Tibial artery (tissue), 4 donors: ENCODE results near the gene HUNK.

Experiments
- DNase-seq, 2 donors: peaks; one replicate each; pipeline ENCODE4 v3.0.0-alpha.2; 2019
- H3K27ac ChIP-seq, 2 donors: fragments of 200-600 bp; sonication (generic) in 1 of 2; 1 replicate in 1 of 2; 2 replicates in 1 of 2; pipeline ENCODE4 v1.5.1; 2018 to 2019; ENCODE audit warnings: mild to moderate bottlenecking in 1 of 2
- H3K27me3 ChIP-seq, 2 donors: fragments of 200-600 bp; sonication (generic) in 1 of 2; one replicate each; pipeline versions ENCODE4 v1.5.1 to v1.6.0; 2016 to 2019
- H3K36me3 ChIP-seq, 3 donors: fragments of 200-600 bp; sonication (generic) in 2 of 3; one replicate each; pipeline ENCODE4 v1.5.1; 2016 to 2019; ENCODE audit warnings: mild to moderate bottlenecking in 2 of 3
- H3K4me1 ChIP-seq, 4 donors: fragments of 200-600 bp; sonication (generic) in 2 of 4; 1 replicate in 3 of 4; 2 replicates in 1 of 4; pipeline ENCODE4 v1.5.1; 2016 to 2019
- H3K4me3 ChIP-seq, 2 donors: fragments of 200-600 bp; sonication (generic) in 1 of 2; 1 replicate in 1 of 2; 2 replicates in 1 of 2; pipeline ENCODE4 v1.5.1; 2018 to 2019; ENCODE audit warnings: mild to moderate bottlenecking in 2 of 2
- H3K9me3 ChIP-seq, 3 donors: fragments of 200-600 bp; sonication (generic) in 1 of 3; one replicate each; pipeline ENCODE4 v1.5.1; 2016 to 2019
- intact Hi-C: fragments of 100-400 bp; cut with DNase I; formaldehyde crosslinking; loops from one replicate; pipeline ENCODE4 v1.15.0; 2023; ENCODE audit warnings: low total_unique reads
- TF ChIP-seq, protein P1 (sequence below), 2 experiments: fragments of 200-600 bp in 1 of 2; fragments of 450-650 bp in 1 of 2; IDR thresholded peaks; one replicate each; pipeline ENCODE4 v1.5.1; 2017 to 2019; ENCODE audit warnings: antibody characterized with exemption in 2 of 2, mild to moderate bottlenecking in 1 of 2, moderate library complexity in 1 of 2

Gene HUNK

DNA sequence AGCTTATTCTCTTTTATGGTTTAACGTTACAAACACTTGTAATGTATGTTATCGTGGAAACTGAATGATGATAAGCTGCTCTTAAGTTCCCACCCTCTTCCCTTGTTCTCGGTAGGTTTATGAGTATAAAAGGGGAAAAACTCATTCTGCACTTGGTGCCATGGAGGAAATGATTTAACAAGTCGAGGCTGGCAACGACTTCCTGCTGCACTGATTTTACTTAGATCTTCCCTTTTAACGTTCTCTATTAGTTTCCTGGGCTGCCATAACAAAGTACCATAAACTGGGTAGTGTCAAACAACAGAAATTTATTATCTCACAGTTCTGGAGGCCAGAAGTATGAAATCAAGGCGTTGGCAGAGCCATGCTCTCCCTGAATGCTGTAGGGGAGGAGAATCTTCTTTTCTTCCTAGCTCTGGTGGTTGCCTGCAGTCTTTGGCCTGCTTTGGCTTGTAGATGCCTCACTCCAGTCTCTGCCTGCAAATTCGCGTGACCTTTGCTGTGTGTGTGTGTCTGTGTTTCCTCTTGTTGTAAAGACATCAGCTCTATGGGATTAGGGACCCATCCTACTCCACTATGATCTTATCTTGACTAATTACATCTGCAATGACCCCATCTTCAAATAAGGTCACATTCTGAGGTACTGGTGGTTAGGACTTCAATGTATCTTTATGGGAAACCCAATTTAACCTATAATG is 26.3 kb downstream of the HUNK start:
- no peak overlapping the region for H3K27ac ChIP-seq
- H3K4me3 ChIP-seq: no peak overlapping the region

DNA sequence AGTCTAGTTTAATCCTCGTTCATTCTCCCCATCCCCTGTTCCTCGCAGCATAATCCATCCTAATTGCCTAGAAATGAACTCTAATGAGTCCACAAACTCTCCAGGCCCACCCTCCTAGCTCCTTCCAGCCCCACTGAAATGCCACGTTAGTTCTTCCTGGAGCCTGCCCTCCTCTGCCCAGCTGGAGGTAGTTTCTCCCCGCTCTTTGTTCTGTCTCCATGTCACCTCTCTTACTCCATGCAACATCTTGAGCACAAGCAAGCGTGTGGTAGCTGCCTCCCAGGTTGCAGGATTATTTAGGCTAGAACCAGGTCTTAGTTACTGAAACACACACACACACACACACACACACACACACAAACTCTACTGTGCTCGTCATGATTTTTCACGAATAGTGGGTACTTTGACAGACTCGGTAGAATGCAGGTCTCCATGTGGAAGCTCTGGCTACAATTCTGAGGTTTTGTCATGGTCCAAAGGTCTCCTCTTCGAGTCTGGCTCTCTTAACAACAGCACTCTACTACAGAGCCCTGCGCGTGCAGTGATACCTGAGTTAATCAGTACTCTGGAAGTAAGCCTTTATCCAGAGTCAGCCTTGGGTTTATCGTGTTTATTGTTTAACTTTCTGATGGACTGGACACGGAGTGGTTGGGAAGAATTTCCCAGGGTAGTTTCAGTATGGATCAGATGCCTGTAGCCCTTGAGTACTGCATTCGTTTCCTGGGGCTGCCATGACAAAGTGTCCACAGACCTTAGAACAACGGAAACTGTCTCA is 27.5 kb downstream of the HUNK start:
- Histone ChIP-seq H3K9me3 (no peaks in the 10 kb centered on the region), H3K27ac (no peak overlapping the region), H3K27me3 (peaks cover 0 to 4% of the 10 kb centered on the region in 2 donors), H3K36me3 (no peaks in the 10 kb centered on the region), H3K4me1 (no peaks in the 10 kb centered on the region), H3K4me3 (no peak overlapping the region)
- intact Hi-C loops: no loop called here
- no peak for DNase-seq
- TF ChIP-seq, protein P1, sequence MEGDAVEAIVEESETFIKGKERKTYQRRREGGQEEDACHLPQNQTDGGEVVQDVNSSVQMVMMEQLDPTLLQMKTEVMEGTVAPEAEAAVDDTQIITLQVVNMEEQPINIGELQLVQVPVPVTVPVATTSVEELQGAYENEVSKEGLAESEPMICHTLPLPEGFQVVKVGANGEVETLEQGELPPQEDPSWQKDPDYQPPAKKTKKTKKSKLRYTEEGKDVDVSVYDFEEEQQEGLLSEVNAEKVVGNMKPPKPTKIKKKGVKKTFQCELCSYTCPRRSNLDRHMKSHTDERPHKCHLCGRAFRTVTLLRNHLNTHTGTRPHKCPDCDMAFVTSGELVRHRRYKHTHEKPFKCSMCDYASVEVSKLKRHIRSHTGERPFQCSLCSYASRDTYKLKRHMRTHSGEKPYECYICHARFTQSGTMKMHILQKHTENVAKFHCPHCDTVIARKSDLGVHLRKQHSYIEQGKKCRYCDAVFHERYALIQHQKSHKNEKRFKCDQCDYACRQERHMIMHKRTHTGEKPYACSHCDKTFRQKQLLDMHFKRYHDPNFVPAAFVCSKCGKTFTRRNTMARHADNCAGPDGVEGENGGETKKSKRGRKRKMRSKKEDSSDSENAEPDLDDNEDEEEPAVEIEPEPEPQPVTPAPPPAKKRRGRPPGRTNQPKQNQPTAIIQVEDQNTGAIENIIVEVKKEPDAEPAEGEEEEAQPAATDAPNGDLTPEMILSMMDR (IDR thresholded peaks at IDR 0.05): no peak

More for the DNA sequence above, 26.3 kb downstream of the HUNK start:
- intact Hi-C loops: no loop called here
- no peak for DNase-seq
- TF ChIP-seq, protein P1 (IDR thresholded peaks at IDR 0.05): no peak
- no peaks in the 10 kb centered on the region for H3K9me3 ChIP-seq
- no peaks in the 10 kb centered on the region for H3K27me3 ChIP-seq
- H3K4me1 ChIP-seq: no peaks in the 10 kb centered on the region
- H3K36me3 ChIP-seq: no peaks in the 10 kb centered on the region

DNA sequence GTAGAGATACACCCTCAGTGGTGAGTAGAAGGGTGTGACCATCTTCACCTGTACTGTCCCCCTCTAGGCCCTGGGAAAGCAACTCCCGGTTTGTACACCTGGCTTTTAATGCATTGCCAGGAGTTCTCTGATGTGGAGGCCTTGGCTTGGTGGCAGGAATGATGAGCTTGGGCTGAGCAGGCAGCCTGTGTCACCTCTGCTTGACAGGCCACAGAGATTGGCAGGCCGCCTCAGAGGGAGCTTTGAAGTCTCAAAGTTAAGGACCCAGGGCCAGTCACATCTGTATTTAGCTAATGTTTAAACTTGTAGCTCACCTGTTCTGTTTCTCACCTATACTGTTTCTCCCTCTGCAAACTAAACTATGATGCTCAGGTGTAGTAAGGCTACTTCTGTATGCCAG is 28.5 kb downstream of the HUNK start:
- Histone ChIP-seq H3K36me3 (no peaks in the 10 kb centered on the region), H3K4me3 (no peak overlapping the region), H3K27me3 (peaks cover 0 to 4% of the 10 kb centered on the region in 2 donors), H3K4me1 (no peaks in the 10 kb centered on the region), H3K9me3 (no peaks in the 10 kb centered on the region), H3K27ac (no peak overlapping the region)
- no peak for DNase-seq
- TF ChIP-seq, protein P1 (IDR thresholded peaks at IDR 0.05): no peak
- intact Hi-C loops: no loop called here

DNA sequence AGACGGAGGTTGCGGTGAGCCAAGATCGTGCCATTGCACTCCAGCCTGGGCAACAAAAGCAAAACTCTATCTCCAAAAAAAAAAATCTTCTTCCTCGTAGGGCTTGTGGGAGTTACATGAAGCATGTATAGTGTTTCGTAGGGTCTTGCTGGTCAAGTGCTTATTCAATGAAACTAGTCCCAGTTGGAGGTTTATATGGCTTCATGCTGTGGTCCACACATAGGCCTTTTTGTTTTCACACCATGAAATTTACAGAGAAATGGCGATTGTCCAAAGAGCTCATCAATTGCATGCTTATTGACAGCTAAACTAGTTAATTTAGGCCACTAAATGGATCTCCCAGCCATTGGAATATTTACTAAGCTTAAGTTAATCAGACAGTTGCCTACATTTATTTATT is 29.6 kb downstream of the HUNK start:
- DNase-seq: no peak
- Histone ChIP-seq H3K9me3 (no peaks in the 10 kb centered on the region), H3K36me3 (no peaks in the 10 kb centered on the region), H3K27me3 (peaks cover 0 to 7% of the 10 kb centered on the region in 2 donors), H3K27ac (no peak overlapping the region), H3K4me1 (no peaks in the 10 kb centered on the region), H3K4me3 (no peak overlapping the region)
- TF ChIP-seq, protein P1 (IDR thresholded peaks at IDR 0.05): no peak
- intact Hi-C loops: no loop called here

DNA sequence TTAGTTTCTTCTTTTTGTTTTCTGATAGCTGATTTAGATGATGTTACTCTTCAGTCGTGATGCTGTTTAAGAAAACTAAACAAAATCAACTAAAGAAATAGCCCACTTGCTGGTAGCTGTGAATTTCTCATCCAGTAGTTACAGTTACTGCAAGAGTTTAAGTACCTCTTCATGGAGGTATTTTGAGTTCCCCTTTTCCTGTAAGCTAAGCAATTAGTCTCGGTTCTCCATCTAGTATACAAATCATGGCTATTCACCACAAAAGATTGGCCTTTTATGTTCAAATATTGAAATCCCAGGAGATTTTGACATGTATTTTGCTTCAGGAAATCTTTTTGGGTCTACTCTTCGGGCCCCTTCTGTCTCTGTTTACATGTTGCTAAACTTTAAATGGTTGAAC is 31.1 kb downstream of the HUNK start:
- intact Hi-C loops: no loop called here
- H3K27me3 ChIP-seq: peaks cover 0 to 11% of the 10 kb centered on the region in 2 donors
- no peak overlapping the region for H3K4me3 ChIP-seq
- H3K27ac ChIP-seq: no peak overlapping the region
- no peak for DNase-seq
- TF ChIP-seq, protein P1 (IDR thresholded peaks at IDR 0.05): no peak
- no peaks in the 10 kb centered on the region for H3K9me3 ChIP-seq
- H3K36me3 ChIP-seq: no peaks in the 10 kb centered on the region
- H3K4me1 ChIP-seq: no peaks in the 10 kb centered on the region
